Activated CD4-positive, alpha-beta T cell treated with anti-CD3 and anti-CD28 coated beads for 36 hours (primary cell): ENCODE results near the gene NFIA. TPM values are rescaled to one million over a fixed set of nuclear protein-coding genes. Genes with fewer than 3 reads are reported as not detected.

Experiments used
- ATAC-seq: fragments of 200-7000 bp; cut with Tn5 transposase; one replicate; pipeline ENCODE4 v1.10.0; 2021; ENCODE audit warnings: mild to moderate bottlenecking, moderate library complexity
- CTCF ChIA-PET: fragments of 350-600 bp; sonication (Branson Sonifier 250); formaldehyde crosslinking; loops from one replicate; lab custom pipeline; 2021; ENCODE audit warnings: antibody characterized with exemption; lab: Charles Lee
- POLR2A ChIA-PET: fragments of 350-600 bp; sonication (Branson Sonifier 250); formaldehyde crosslinking; loops from one replicate; lab custom pipeline; 2021; ENCODE audit warnings: antibody characterized with exemption, inconsistent platforms; lab: Charles Lee
- DNase-seq: peaks from one replicate; pipeline ENCODE4 v3.0.0-alpha.2; 2020
- H3K27ac Mint-ChIP-seq: one replicate; pipeline ENCODE4 v1.8.0; 2021; ENCODE audit warnings: mixed read lengths
- H3K27me3 Mint-ChIP-seq: one replicate; pipeline ENCODE4 v1.8.0; 2021; ENCODE audit warnings: mixed read lengths
- H3K36me3 Mint-ChIP-seq: one replicate; pipeline ENCODE4 v1.8.0; 2021; ENCODE audit warnings: low read depth, mixed read lengths
- H3K4me1 Mint-ChIP-seq: one replicate; pipeline ENCODE4 v1.8.0; 2021; ENCODE audit warnings: mixed read lengths
- H3K4me3 Mint-ChIP-seq: one replicate; pipeline ENCODE4 v1.8.0; 2021; ENCODE audit warnings: mild to moderate bottlenecking, moderate library complexity, mixed read lengths
- H3K9me3 Mint-ChIP-seq: one replicate; pipeline ENCODE4 v1.8.0; 2021; ENCODE audit warnings: low read depth, mixed read lengths
- intact Hi-C, 2 experiments: fragments of 100-400 bp; cut with DNase I in 1 of 2; cut with micrococcal nuclease in 1 of 2; formaldehyde crosslinking; loops; one replicate each; pipeline versions ENCODE4 v1.14.2 to v1.15.1; 2022 to 2024; cut with DNase I, micrococcal nuclease
- total RNA-seq, 2 experiments: library from RNA; stranded (reverse); gene quantifications; one replicate each; pipeline ENCODE4 v1.2.3, GENCODE V29; 2021

Gene NFIA
- total RNA-seq, 2 experiments from 2014 or later: 3.0 to 3.2 TPM

GRCh38 chr1:61208172-61208571 is 125.8 kb downstream of the NFIA start:
- H3K27me3 Mint-ChIP-seq: no peaks in the 10 kb centered on the region
- DNase-seq (no peak), ATAC-seq (no peak)
- no peaks in the 10 kb centered on the region for H3K4me1 Mint-ChIP-seq
- no peaks in the 10 kb centered on the region for H3K9me3 Mint-ChIP-seq
- no peak overlapping the region for H3K27ac Mint-ChIP-seq
- CTCF ChIA-PET: interaction anchor here (1.1 to 1.4 kb wide), 2 partner anchors 26 to 389 kb away, joined by 3 read pairs; no protein-coding TSS in a partner anchor
- intact Hi-C loops: no loop called here
- POLR2A ChIA-PET: no interaction called here
- no peak overlapping the region for H3K4me3 Mint-ChIP-seq
- no peaks in the 10 kb centered on the region for H3K36me3 Mint-ChIP-seq

- no peaks in the 10 kb centered on the region for H3K36me3 Mint-ChIP-seq
- no peaks in the 10 kb centered on the region for H3K27me3 Mint-ChIP-seq
- H3K9me3 Mint-ChIP-seq: no peaks in the 10 kb centered on the region
- no peak overlapping the region for H3K27ac Mint-ChIP-seq
- ChIA-PET CTCF (interaction anchor here (1.1 to 1.4 kb wide), 2 partner anchors 25 to 389 kb away, joined by 3 read pairs; no protein-coding TSS in a partner anchor), POLR2A (no interaction called here)
- intact Hi-C loops: no loop called here
- DNase-seq (no peak), ATAC-seq (no peak)
- H3K4me3 Mint-ChIP-seq: no peak overlapping the region
- no peaks in the 10 kb centered on the region for H3K4me1 Mint-ChIP-seq
These were observed 126.5 kb downstream of the NFIA start for GRCh38 chr1:61208831-61209230.

- Mint-ChIP-seq H3K4me1 (no peaks in the 10 kb centered on the region), H3K27ac (no peak overlapping the region), H3K27me3 (no peaks in the 10 kb centered on the region), H3K4me3 (no peak overlapping the region), H3K36me3 (no peaks in the 10 kb centered on the region), H3K9me3 (no peaks in the 10 kb centered on the region)
- ChIA-PET CTCF (interaction anchor here (0.9 to 1.0 kb wide), 2 partner anchors 17 to 31 kb away, joined by 3 to 4 read pairs; no protein-coding TSS in a partner anchor), POLR2A (interaction anchor here (0.6 kb wide), 1 partner anchor 22 kb away, joined by 7 read pairs; no protein-coding TSS in a partner anchor)
- intact Hi-C loops: loop anchor here in 1 of 2 experiments (5.0 kb wide), 1 partner anchor 158 kb away; no protein-coding TSS in a partner anchor
- ATAC-seq (no peak), DNase-seq (no peak)
These were observed 128.2 kb downstream of the NFIA start for GRCh38 chr1:61210435-61211154.

GRCh38 chr1:61213245-61214011 is 131.1 kb downstream of the NFIA start:
- no peak overlapping the region for H3K4me3 Mint-ChIP-seq
- H3K9me3 Mint-ChIP-seq: no peaks in the 10 kb centered on the region
- CTCF ChIA-PET: interaction anchor here (0.5 kb wide), 1 partner anchor 177 kb away, joined by 3 read pairs; no protein-coding TSS in a partner anchor
- DNase-seq (no peak), ATAC-seq (no peak)
- H3K36me3 Mint-ChIP-seq: no peaks in the 10 kb centered on the region
- POLR2A ChIA-PET: no interaction called here
- no peak overlapping the region for H3K27ac Mint-ChIP-seq
- H3K27me3 Mint-ChIP-seq: no peaks in the 10 kb centered on the region
- no peaks in the 10 kb centered on the region for H3K4me1 Mint-ChIP-seq
- intact Hi-C loops: loop anchor here in 1 of 2 experiments (5.0 kb wide), 1 partner anchor 161 kb away; no protein-coding TSS in a partner anchor

GRCh38 chr1:61215119-61215518 is 132.8 kb downstream of the NFIA start:
- ChIA-PET CTCF (interaction anchor here (1.6 kb wide), 1 partner anchor 165 kb away, joined by 4 read pairs; no protein-coding TSS in a partner anchor), POLR2A (no interaction called here)
- H3K27ac Mint-ChIP-seq: no peak overlapping the region
- intact Hi-C loops: no loop called here
- no peaks in the 10 kb centered on the region for H3K9me3 Mint-ChIP-seq
- H3K4me3 Mint-ChIP-seq: no peak overlapping the region
- no peaks in the 10 kb centered on the region for H3K27me3 Mint-ChIP-seq
- DNase-seq (no peak), ATAC-seq (no peak)
- no peaks in the 10 kb centered on the region for H3K36me3 Mint-ChIP-seq
- H3K4me1 Mint-ChIP-seq: no peaks in the 10 kb centered on the region

- Mint-ChIP-seq H3K36me3 (no peaks in the 10 kb centered on the region), H3K27me3 (no peaks in the 10 kb centered on the region), H3K9me3 (no peaks in the 10 kb centered on the region), H3K4me3 (no peak overlapping the region), H3K27ac (no peak overlapping the region), H3K4me1 (no peaks in the 10 kb centered on the region)
- ChIA-PET POLR2A (no interaction called here), CTCF (interaction anchor here (1.6 kb wide), 1 partner anchor 166 kb away, joined by 4 read pairs; no protein-coding TSS in a partner anchor)
- ATAC-seq (no peak), DNase-seq (no peak)
- intact Hi-C loops: no loop called here
These were observed 133.4 kb downstream of the NFIA start for GRCh38 chr1:61215676-61216289.

GRCh38 chr1:61220536-61220935 is 138.2 kb downstream of the NFIA start:
- Mint-ChIP-seq H3K27me3 (no peaks in the 10 kb centered on the region), H3K4me1 (no peaks in the 10 kb centered on the region), H3K4me3 (no peak overlapping the region), H3K36me3 (no peaks in the 10 kb centered on the region), H3K9me3 (no peaks in the 10 kb centered on the region), H3K27ac (no peak overlapping the region)
- CTCF ChIA-PET: no interaction called here
- no peak for ATAC-seq
- intact Hi-C loops: no loop called here
- DNase-seq: no peak
- POLR2A ChIA-PET: no interaction called here

- intact Hi-C loops: no loop called here
- Mint-ChIP-seq H3K36me3 (no peaks in the 10 kb centered on the region), H3K4me1 (no peaks in the 10 kb centered on the region), H3K27me3 (no peaks in the 10 kb centered on the region), H3K4me3 (no peak overlapping the region), H3K27ac (no peak overlapping the region), H3K9me3 (no peaks in the 10 kb centered on the region)
- DNase-seq (no peak), ATAC-seq (no peak)
- CTCF ChIA-PET: interaction anchor here (0.6 to 0.7 kb wide), 2 partner anchors 15 to 20 kb away, joined by 3 read pairs; no protein-coding TSS in a partner anchor
- POLR2A ChIA-PET: no interaction called here
These were observed 139.3 kb downstream of the NFIA start for GRCh38 chr1:61221642-61222041.

- Mint-ChIP-seq H3K4me3 (no peak overlapping the region), H3K27ac (no peak overlapping the region), H3K27me3 (no peaks in the 10 kb centered on the region), H3K9me3 (no peaks in the 10 kb centered on the region), H3K4me1 (no peaks in the 10 kb centered on the region), H3K36me3 (no peaks in the 10 kb centered on the region)
- ChIA-PET POLR2A (no interaction called here), CTCF (interaction anchor here (0.6 to 0.7 kb wide), 3 partner anchors 14 to 45 kb away, joined by 3 read pairs; no protein-coding TSS in a partner anchor)
- DNase-seq (no peak), ATAC-seq (no peak)
- intact Hi-C loops: no loop called here
These were observed 139.9 kb downstream of the NFIA start for GRCh38 chr1:61222240-61222639.

- H3K9me3 Mint-ChIP-seq: no peaks in the 10 kb centered on the region
- no peak for ATAC-seq
- intact Hi-C loops: no loop called here
- H3K4me1 Mint-ChIP-seq: no peaks in the 10 kb centered on the region
- H3K27ac Mint-ChIP-seq: no peak overlapping the region
- CTCF ChIA-PET: no interaction called here
- no peak overlapping the region for H3K4me3 Mint-ChIP-seq
- H3K36me3 Mint-ChIP-seq: no peaks in the 10 kb centered on the region
- DNase-seq: no peak
- POLR2A ChIA-PET: no interaction called here
- H3K27me3 Mint-ChIP-seq: no peaks in the 10 kb centered on the region
These were observed 140.8 kb downstream of the NFIA start for GRCh38 chr1:61223140-61223539.

GRCh38 chr1:61224609-61225008 is 142.2 kb downstream of the NFIA start:
- ChIA-PET POLR2A (no interaction called here), CTCF (interaction anchor here (0.6 kb wide), 1 partner anchor 629 kb away, joined by 3 read pairs; no protein-coding TSS in a partner anchor)
- H3K27ac Mint-ChIP-seq: no peak overlapping the region

More at GRCh38 chr1:61224609-61225008, 142.2 kb downstream of the NFIA start:
- intact Hi-C loops: no loop called here
- Mint-ChIP-seq H3K4me3 (no peak overlapping the region), H3K27me3 (no peaks in the 10 kb centered on the region), H3K9me3 (no peaks in the 10 kb centered on the region), H3K36me3 (no peaks in the 10 kb centered on the region), H3K4me1 (no peaks in the 10 kb centered on the region)
- ATAC-seq (no peak), DNase-seq (no peak)
